GM19099 (cell line): ENCODE measurements around the gene KRTAP22-1.

ENCODE experiments used
- POLR2A ChIP-seq: IDR thresholded peaks from 3 replicates; pipeline ENCODE4 v1.6.1; 2011; ENCODE audit warnings: low read depth; ENCODE audit not compliant: insufficient read length; ENCODE audit errors: extremely low read depth

The KRTAP22-1 gene

DNA sequence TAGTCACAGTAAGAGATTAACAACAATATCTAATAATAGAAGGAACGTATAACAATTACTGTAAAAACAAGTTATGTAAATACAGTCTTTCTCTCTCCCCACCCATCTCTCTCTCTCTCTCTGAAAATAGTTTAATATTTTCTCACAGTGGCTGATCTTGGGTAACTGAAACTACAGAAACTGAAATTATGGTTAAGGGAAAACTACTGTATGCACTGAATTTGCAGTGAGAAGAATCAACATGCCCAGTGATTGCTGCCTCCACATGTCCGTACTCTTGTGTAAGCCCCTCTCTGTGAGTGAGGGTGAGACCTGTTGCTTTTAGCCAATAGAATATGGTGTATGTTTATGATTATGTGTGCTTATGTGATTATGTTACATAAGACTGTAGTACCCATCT, 11.2 kb downstream of the KRTAP22-1 start:
- TF ChIP-seq POLR2A = no peak

- TF ChIP-seq POLR2A = no peak
Measured at GRCh38 chr21:30613836-30614235, 12.9 kb downstream of the KRTAP22-1 start, which contains the start of gene KRTAP6-1. TSS of gene KRTAP6-1 (minus strand) at chr21:30613930. CDS start at chr21:30613904, 26 bp downstream.

GRCh38 chr21:30615199-30615598, 14.3 kb downstream of the KRTAP22-1 start:
- TF ChIP-seq POLR2A = no peak

DNA sequence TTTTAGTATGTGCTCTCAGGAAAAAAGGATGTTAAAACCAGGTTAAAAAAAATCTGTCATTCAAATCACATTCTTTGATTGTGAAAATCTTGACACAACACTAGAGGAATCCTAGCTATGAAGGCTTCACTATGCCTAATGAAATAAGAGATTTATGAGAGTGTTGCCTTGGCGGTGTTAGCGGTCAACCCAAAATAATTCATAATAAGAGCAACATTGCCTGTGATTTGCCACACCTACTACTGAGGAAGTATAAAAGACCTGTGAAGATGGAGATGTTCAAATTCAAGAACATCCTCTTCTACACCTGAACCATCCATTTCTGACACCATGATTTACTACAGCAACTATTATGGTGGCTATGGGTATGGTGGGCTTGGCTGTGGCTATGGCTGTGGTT, 15.2 kb downstream of the KRTAP22-1 start, which contains the start of gene KRTAP20-1:
Gene KRTAP20-1 (plus strand): TSS at position 301 of the 400 bp plus-strand sequence. CDS start 30 bp downstream, at position 331.
- no peak for TF ChIP-seq POLR2A

DNA sequence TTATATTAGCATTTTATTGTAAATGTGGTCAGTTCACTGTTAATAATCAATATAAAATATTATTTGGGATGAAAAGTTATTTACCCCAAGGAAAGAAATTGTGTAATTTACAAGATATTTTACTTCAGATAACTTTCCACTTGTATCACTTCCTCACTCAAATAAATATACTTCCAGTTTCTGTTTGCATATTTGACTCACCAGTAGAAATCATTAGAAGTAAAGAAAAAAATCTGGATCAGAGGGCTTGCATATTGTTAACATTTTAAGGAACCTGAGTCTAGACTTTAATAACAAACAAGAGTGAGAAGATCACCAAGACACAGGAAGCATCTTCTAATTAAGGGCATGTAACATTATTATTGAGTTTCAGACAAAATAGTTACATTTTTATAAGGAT, 19.2 kb downstream of the KRTAP22-1 start:
- no peak for TF ChIP-seq POLR2A

DNA sequence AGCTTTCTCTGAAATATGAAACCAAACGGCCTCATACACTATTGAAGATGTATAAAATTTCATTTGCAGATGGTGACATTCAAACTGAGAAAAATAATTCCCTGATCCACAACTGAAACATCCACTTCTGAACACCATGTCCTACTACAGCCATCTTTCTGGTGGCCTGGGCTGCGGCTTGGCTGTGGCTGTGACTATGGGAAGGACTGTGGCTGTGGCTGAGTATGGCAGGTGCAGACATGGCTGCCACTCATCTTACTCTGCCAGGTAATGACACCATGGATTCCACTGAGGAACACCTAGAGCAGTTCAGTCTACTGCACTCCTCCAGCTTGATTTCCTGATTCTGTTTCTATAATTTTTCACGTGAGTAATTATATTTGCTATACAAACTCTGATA, 19.6 kb downstream of the KRTAP22-1 start, which contains the start of gene KRTAP20-4:
Gene KRTAP20-4 (plus strand): TSS at position 106 of the 400 bp plus-strand sequence.
- no peak for TF ChIP-seq POLR2A

DNA sequence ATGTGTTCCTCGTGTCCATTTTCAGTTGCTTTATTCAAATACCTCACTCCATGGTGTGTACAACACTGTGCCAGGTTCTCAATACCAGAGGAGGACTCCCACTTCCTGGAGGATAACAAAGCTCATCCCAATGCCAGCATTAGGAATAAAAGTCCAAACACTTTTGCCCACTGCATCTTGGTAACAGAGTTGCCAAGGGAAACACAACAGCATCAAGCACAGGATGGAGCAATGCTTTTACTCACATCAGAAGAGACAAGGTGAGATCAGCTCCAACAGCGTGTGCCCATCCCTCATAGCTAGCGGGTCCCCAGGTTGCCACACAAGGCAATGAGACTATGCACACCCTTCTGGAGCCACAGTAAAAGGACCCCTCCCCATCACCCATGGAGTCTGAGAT, 22.5 kb downstream of the KRTAP22-1 start:
- no peak for TF ChIP-seq POLR2A

- TF ChIP-seq POLR2A = no peak
Measured at GRCh38 chr21:30625449-30626165, 24.7 kb downstream of the KRTAP22-1 start.

GRCh38 chr21:30628109-30628508, 27.2 kb downstream of the KRTAP22-1 start:
- no peak for TF ChIP-seq POLR2A

GRCh38 chr21:30629200-30629599, 28.3 kb downstream of the KRTAP22-1 start:
- no peak for TF ChIP-seq POLR2A

GRCh38 chr21:30634906-30635305, 34.0 kb downstream of the KRTAP22-1 start, which contains the start of gene KRTAP20-2:
TSS of gene KRTAP20-2 (plus strand) at chr21:30635206. CDS start at chr21:30635264, 58 bp downstream.
- TF ChIP-seq POLR2A = no peak

DNA sequence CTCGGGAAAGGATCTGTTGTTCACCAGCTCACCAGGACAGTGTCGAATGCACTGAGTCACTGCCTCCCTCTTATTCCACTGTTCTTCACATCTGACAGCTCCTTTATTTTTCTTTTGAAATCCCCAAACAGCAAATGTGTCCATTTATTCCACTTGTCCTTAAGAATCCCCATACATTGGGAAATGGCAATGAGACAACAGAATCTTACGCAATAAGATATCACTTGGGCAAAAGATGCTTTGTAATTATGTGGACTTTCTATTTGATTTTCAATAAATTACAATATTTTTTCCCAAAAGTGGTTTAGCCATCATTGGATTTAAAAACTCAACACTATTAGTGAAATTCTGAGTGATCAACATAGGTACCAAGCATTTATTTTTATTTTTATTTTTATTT, 37.8 kb downstream of the KRTAP22-1 start:
- no peak for TF ChIP-seq POLR2A

- no peak for TF ChIP-seq POLR2A
Measured at GRCh38 chr21:30642564-30642963, 41.7 kb downstream of the KRTAP22-1 start, which contains the start of gene KRTAP20-3. TSS of gene KRTAP20-3 (plus strand) at chr21:30642864.

GRCh38 chr21:30646904-30647414, 46.1 kb downstream of the KRTAP22-1 start:
- no peak for TF ChIP-seq POLR2A
